WTC11 (cell line): Measurements from ENCODE around the gene FILIP1L.

Experiments
- ATF3 ChIP-seq: sonication (generic); formaldehyde crosslinking; conservative IDR thresholded peaks from 2 replicates; pipeline ENCODE4 v1.8.1; 2022; ENCODE audit warnings: mild to moderate bottlenecking, missing genetic modification reagents
- CBFB ChIP-seq: sonication (generic); formaldehyde crosslinking; IDR thresholded peaks from 2 replicates; pipeline ENCODE4 v1.8.1; 2022; ENCODE audit warnings: mild to moderate bottlenecking, low read depth, missing genetic modification reagents
- CREB1 ChIP-seq: sonication (generic); formaldehyde crosslinking; IDR thresholded peaks from 2 replicates; pipeline ENCODE4 v1.8.0; 2023; ENCODE audit warnings: mild to moderate bottlenecking, missing genetic modification reagents
- CTCF ChIP-seq: fragments of 200-600 bp; IDR thresholded peaks from 2 replicates; pipeline ENCODE4 v1.8.0; 2022; ENCODE audit warnings: antibody characterized with exemption
- ESRRA ChIP-seq: sonication (generic); formaldehyde crosslinking; IDR thresholded peaks from 2 replicates; pipeline ENCODE4 v1.8.1; 2022; ENCODE audit warnings: mild to moderate bottlenecking, missing genetic modification reagents, borderline replicate concordance
- FOXP4 ChIP-seq: sonication (generic); formaldehyde crosslinking; IDR thresholded peaks from 2 replicates; pipeline ENCODE4 v1.8.0; 2022; ENCODE audit warnings: mild to moderate bottlenecking, missing genetic modification reagents
- MAX ChIP-seq: sonication (generic); formaldehyde crosslinking; IDR thresholded peaks from 2 replicates; pipeline ENCODE4 v1.8.0; 2022; ENCODE audit warnings: mild to moderate bottlenecking, missing genetic modification reagents
- RELA ChIP-seq: sonication (generic); formaldehyde crosslinking; IDR thresholded peaks from 2 replicates; pipeline ENCODE4 v1.8.1; 2022; ENCODE audit warnings: missing genetic modification reagents, mild to moderate bottlenecking, borderline replicate concordance
- SP1 ChIP-seq: sonication (generic); formaldehyde crosslinking; conservative IDR thresholded peaks from 2 replicates; pipeline ENCODE4 v1.8.1; 2022; ENCODE audit warnings: missing genetic modification reagents
- TP53 ChIP-seq: sonication (generic); formaldehyde crosslinking; IDR thresholded peaks from 2 replicates; pipeline ENCODE4 v1.8.1; 2023; ENCODE audit warnings: mild to moderate bottlenecking, missing genetic modification reagents
- ZNF263 ChIP-seq: sonication (generic); formaldehyde crosslinking; IDR thresholded peaks from 2 replicates; pipeline ENCODE4 v1.8.1; 2022; ENCODE audit warnings: low read depth, mild to moderate bottlenecking, moderate library complexity, missing genetic modification reagents
- ZNF671 ChIP-seq: fragments of 250-450 bp; sonication (Bioruptor Pico); IDR thresholded peaks from 2 replicates; pipeline ENCODE4 v1.8.0; 2021; ENCODE audit warnings: mild to moderate bottlenecking

- no peak for TF ChIP-seq ATF3
- no peak for TF ChIP-seq CTCF
- TF ChIP-seq CBFB (CRISPR knock-in tag) = no peak
- TF ChIP-seq FOXP4 (CRISPR knock-in tag) = no peak
- TF ChIP-seq CREB1 (CRISPR knock-in tag) = no peak
- no peak for TF ChIP-seq RELA (CRISPR knock-in tag)
- TF ChIP-seq TP53 (CRISPR knock-in tag) = no peak
- TF ChIP-seq ZNF671 (CRISPR knock-in tag) = no peak
- no peak for TF ChIP-seq ZNF263
- TF ChIP-seq MAX (CRISPR knock-in tag) = no peak
- no peak for TF ChIP-seq SP1 (CRISPR knock-in tag)
- no peak for TF ChIP-seq ESRRA (CRISPR knock-in tag)
Measured at GRCh38 chr3:99954914-99955644, 159.2 kb downstream of the FILIP1L start.
